DOHH2 (cell line): Measurements from ENCODE around the gene CAB39L.

Source experiments
- EZH2phosphoT487 ChIP-seq: fragments of 200-600 bp; sonication (generic); IDR thresholded peaks from 2 replicates; pipeline ENCODE4 v1.6.1; 2017; ENCODE audit warnings: borderline replicate concordance, mild to moderate bottlenecking, antibody characterized with exemption, low read length, moderate library complexity, mixed read lengths
- TF ChIP-seq, protein P1 (sequence below): fragments of 200-600 bp; sonication (generic); IDR thresholded peaks from one replicate; pipeline ENCODE4 v1.5.1; 2014; ENCODE audit warnings: antibody characterized with exemption, mild to moderate bottlenecking, low read depth, low read length; ENCODE audit not compliant: poor library complexity, severe bottlenecking

- TF ChIP-seq, protein P1, sequence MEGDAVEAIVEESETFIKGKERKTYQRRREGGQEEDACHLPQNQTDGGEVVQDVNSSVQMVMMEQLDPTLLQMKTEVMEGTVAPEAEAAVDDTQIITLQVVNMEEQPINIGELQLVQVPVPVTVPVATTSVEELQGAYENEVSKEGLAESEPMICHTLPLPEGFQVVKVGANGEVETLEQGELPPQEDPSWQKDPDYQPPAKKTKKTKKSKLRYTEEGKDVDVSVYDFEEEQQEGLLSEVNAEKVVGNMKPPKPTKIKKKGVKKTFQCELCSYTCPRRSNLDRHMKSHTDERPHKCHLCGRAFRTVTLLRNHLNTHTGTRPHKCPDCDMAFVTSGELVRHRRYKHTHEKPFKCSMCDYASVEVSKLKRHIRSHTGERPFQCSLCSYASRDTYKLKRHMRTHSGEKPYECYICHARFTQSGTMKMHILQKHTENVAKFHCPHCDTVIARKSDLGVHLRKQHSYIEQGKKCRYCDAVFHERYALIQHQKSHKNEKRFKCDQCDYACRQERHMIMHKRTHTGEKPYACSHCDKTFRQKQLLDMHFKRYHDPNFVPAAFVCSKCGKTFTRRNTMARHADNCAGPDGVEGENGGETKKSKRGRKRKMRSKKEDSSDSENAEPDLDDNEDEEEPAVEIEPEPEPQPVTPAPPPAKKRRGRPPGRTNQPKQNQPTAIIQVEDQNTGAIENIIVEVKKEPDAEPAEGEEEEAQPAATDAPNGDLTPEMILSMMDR, result no peak
- TF ChIP-seq EZH2phosphoT487, result no peak
These were observed 90.0 kb downstream of the CAB39L start for GRCh38 chr13:49353908-49354307.
